ENCODE results near the gene JADE1.

The JADE1 gene

DNA sequence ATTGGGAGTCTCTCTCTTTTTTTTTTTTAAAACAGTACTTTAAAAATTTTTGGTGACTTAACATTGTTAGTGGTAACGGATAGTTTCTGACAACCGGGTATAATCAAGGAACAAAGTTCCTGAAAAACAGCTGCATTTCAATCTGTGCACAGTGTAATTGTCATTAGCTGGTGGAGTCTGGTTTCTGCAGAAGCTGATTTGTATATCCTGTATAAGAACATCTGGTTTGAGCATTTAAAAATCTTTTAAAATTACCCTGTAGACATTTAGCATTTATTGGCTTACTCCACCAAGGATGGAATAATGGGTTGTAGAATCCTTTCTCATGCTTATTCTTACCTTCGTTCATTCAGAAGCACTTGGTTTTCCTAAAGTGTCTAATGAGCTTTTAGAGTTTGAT, 11.2 kb downstream of the JADE1 start:
- TF ChIP-seq, protein P1, sequence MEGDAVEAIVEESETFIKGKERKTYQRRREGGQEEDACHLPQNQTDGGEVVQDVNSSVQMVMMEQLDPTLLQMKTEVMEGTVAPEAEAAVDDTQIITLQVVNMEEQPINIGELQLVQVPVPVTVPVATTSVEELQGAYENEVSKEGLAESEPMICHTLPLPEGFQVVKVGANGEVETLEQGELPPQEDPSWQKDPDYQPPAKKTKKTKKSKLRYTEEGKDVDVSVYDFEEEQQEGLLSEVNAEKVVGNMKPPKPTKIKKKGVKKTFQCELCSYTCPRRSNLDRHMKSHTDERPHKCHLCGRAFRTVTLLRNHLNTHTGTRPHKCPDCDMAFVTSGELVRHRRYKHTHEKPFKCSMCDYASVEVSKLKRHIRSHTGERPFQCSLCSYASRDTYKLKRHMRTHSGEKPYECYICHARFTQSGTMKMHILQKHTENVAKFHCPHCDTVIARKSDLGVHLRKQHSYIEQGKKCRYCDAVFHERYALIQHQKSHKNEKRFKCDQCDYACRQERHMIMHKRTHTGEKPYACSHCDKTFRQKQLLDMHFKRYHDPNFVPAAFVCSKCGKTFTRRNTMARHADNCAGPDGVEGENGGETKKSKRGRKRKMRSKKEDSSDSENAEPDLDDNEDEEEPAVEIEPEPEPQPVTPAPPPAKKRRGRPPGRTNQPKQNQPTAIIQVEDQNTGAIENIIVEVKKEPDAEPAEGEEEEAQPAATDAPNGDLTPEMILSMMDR (IDR thresholded peaks at IDR 0.05; ENCODE audit: low read depth, low read length): no peak
- no peak for DNase-seq (ENCODE audit: extremely low read depth, low read depth)

DNA sequence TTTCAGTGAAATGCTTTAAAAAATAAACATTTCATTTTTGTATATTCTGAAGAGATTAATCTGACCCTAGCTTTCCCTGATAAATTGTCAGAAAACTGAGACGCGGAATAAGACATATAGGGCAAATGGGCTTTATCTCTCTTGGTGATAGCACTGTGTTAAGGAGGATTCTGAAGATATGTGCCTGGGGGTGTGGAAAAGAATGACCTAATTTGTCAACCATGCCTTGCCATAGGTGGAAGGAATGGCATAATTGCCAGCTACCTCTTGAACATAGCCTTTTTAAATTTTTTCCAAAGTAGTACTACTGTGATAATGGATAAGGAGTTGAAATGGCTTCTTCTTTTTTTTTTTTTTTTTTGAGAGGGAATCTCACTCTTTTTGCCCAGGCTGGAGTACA, 11.7 kb downstream of the JADE1 start:
- TF ChIP-seq, protein P1 (IDR thresholded peaks at IDR 0.05; ENCODE audit: low read depth, low read length): no peak
- no peak for DNase-seq (ENCODE audit: extremely low read depth, low read depth)

DNA sequence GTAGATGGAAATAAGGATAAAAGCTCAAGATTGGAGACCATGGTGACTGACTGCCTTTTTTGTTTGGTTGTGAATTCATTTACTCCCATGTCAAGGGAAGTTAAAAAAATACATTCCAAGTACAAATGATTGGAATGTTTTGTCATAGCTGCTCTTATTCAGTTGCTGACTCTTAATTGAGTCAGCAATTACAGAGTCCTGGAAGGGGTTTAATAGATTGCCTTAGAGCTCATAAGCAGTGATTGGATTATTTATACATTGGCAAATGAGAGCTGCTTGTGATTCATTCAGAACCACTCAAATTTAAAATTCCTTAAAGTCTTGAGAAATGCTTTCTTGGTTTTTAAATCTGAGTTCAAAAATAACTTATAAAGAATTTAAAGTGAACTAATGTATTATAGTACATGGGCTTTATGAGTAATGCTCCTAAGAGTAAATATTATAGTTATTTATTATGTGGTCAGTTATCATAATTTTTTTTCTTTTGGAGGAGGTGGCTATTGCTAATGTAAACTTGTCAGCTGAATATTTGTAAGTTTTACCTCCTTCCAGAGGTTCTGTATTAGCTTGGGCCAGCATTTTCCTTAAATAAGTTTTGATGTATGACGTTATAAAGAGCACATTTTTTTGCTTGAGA, 13.6 kb downstream of the JADE1 start:
- TF ChIP-seq, protein P1 (IDR thresholded peaks at IDR 0.05; ENCODE audit: low read depth, low read length): no peak
- peak; percentile 83 for DNase-seq (ENCODE audit: extremely low read depth, low read depth)

- DNase-seq (ENCODE audit: extremely low read depth, low read depth): no peak
- TF ChIP-seq, protein P1 (IDR thresholded peaks at IDR 0.05; ENCODE audit: low read depth, low read length): no peak
These were observed 15.7 kb downstream of the JADE1 start for GRCh38 chr4:128825226-128825625.

- TF ChIP-seq, protein P1 (IDR thresholded peaks at IDR 0.05; ENCODE audit: low read depth, low read length): no peak
- no peak for DNase-seq (ENCODE audit: extremely low read depth, low read depth)
These were observed 17.8 kb downstream of the JADE1 start for GRCh38 chr4:128827296-128827695.

GRCh38 chr4:128830906-128831503, 21.5 kb downstream of the JADE1 start:
- TF ChIP-seq, protein P1 (IDR thresholded peaks at IDR 0.05; ENCODE audit: low read depth, low read length): no peak
- no peak for DNase-seq (ENCODE audit: extremely low read depth, low read depth)

GRCh38 chr4:128831531-128832242, 22.2 kb downstream of the JADE1 start:
- no peak for DNase-seq (ENCODE audit: extremely low read depth, low read depth)
- TF ChIP-seq, protein P1 (IDR thresholded peaks at IDR 0.05; ENCODE audit: low read depth, low read length): no peak

Data from AG09319 (cell line).